Urothelium cell line (cell line): ENCODE data around the gene JAM3.

ENCODE experiments used
- DNase-seq: peaks from one replicate; pipeline ENCODE4 v3.0.0; 2011; ENCODE audit warnings: low spot score, mixed read lengths
- FAIRE-seq: peaks from 2 replicates; lab custom pipeline; 2011; peaks lifted over from hg19 to GRCh38; lab: Jason Lieb, UNC

The JAM3 gene

DNA sequence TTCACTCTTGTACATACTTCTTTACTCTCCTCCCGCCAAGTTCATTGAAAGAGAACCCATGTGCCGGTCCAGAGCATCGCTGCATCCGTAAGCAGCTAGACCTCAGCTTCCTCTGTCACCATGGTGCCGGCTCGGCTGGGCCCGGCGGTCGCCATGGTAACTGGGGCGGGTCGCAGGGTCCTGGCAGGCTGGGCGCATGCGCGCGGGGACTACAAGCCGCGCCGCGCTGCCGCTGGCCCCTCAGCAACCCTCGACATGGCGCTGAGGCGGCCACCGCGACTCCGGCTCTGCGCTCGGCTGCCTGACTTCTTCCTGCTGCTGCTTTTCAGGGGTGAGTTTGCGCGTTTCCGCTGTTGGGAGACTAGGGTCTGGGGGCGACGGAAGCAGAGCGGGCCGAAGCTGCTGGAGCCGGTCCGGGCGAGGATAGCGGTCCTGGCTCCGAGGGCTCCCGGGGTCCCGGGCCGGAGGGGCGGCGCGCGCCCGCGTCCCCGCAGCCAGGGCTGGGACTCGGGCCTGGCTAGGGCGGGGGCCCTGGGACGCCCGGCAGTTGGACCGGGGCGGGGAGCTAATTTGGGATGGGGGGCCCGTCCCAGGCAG lies at the start of gene JAM3:
TSS of gene JAM3 (plus strand) at position 244 of the 597 bp plus-strand sequence. CDS start at position 256, 12 bp downstream.
- peak; percentile 98 for DNase-seq
- peak; percentile 9 for FAIRE-seq

- DNase-seq (no peak), FAIRE-seq (no peak)
Observed at GRCh38 chr11:134019500-134019899, 49.4 kb upstream of the JAM3 start.

DNA sequence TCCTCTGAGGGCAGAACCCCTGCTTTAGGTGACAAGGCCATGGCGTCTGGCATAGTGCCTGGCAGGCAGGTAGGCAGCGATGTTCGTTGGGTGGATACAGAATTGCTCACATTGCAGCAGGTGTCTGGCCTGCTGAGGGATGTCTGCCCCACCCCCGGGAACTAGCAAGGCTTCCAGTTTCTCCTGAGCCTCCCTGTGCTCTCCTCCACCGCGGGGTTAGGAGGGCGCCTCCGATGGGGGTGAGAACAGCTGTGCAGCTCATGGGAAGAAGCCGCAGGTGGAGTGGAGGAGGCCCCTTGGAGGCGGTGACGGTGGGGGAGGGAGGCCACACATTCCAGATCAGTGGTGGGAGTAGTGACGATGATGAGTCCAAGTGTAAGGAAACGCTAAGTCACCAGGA lies 48.3 kb upstream of the JAM3 start:
- no peak for DNase-seq
- FAIRE-seq = no peak

GRCh38 chr11:134021326-134021725 lies 47.5 kb upstream of the JAM3 start:
- DNase-seq (no peak), FAIRE-seq (no peak)

GRCh38 chr11:134022748-134023147 lies 46.1 kb upstream of the JAM3 start:
- FAIRE-seq (no peak), DNase-seq (no peak)

DNA sequence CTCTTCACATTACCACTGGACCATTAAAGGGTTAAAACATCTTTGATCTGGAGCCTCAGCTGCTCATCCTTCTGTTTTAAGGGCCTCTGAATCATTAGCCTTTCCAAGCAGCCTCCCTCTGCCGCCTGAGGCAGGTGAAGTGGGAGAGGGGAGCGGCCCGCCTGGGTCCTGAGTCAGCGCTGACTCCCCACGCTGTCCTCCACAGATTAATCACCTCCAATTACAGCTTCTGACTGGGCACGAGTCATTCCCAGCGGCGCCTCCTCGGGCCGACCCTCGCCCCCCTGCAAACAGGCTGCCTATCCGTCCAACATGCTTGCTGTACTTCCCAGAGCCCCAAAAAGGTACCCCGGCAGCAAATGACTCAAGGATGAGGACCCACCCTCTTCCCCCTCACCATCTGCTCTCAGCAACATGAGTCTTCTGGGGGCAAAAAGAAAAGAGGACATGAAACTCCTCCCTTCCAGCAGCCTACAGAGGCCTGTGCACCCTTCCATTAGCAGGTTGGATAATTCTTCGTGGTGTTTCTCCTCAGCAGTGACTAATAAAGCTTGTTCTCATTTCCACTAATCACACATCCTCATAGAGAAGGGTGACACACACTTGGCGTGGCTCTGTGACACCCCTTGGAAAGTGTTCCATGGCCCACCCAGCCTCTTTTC lies 44.3 kb upstream of the JAM3 start:
- DNase-seq (peak; percentile 29), FAIRE-seq (no peak)

GRCh38 chr11:134025082-134025429 lies 43.8 kb upstream of the JAM3 start:
- DNase-seq = no peak
- FAIRE-seq = no peak

DNA sequence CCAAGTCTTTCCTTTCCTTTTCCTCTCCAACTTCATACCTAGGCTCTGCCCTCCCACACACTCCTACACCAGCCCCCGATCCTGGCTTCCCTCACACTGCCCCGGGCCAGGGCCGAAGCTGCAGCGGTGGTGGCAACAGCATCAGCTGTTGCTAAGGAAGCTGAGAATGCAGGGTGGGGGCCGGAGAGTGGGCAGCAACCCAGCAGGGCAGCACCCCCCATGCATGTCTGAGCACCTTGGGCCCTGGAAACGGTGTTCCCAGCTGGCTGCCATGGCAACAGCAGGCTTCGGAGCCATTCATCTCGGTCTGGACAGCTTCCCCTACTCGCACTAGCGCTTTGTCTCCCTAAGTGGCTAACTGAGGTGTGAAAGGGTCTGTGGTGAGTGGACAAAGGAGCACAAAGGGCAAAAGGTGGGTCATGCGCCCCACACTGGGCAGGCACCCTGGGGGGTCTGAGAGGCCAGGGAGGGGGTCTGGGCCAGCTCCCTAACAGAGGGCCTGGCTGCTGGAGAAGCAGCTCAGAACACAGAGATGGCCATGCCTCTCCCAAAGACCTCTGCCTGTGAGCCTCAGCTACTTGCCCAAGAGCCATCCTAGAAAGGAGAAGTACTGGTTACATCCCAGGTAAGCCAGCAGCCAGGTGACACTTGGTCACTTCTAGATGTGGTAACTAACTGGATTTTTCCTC lies 42.1 kb upstream of the JAM3 start:
- FAIRE-seq = no peak

GRCh38 chr11:134027671-134028070 lies 41.2 kb upstream of the JAM3 start:
- no peak for DNase-seq
- no peak for FAIRE-seq

More for the DNA sequence above, 42.1 kb upstream of the JAM3 start:
- no peak for DNase-seq

- DNase-seq (no peak), FAIRE-seq (no peak)
Observed at GRCh38 chr11:134028368-134028920, 40.4 kb upstream of the JAM3 start.

- DNase-seq = no peak
- FAIRE-seq = no peak
Observed at GRCh38 chr11:134030853-134031252, 38.0 kb upstream of the JAM3 start.

GRCh38 chr11:134032043-134032442 lies 36.8 kb upstream of the JAM3 start:
- no peak for DNase-seq
- no peak for FAIRE-seq

GRCh38 chr11:134032501-134033091 lies 36.3 kb upstream of the JAM3 start:
- DNase-seq = no peak
- no peak for FAIRE-seq

DNA sequence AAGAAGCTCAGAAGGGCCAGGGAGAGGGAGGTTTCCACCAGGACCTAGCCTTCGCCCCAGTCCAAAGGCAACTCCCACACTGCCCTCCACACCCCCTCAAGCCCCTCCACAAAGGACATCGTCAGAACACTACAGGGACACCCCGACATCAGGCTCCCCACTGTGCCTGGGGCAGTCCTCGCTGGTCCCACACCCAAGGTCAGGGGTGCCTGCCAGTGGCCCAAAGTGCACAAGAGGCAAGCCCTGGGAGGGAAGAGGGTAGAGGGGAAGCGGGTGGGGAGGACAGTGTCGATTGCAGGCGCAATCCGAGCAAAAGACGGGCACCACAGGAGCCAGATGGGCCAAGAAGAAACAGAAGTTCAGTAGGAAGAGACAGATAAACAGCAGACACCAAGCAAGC lies 35.6 kb upstream of the JAM3 start:
- FAIRE-seq (no peak), DNase-seq (no peak)

DNA sequence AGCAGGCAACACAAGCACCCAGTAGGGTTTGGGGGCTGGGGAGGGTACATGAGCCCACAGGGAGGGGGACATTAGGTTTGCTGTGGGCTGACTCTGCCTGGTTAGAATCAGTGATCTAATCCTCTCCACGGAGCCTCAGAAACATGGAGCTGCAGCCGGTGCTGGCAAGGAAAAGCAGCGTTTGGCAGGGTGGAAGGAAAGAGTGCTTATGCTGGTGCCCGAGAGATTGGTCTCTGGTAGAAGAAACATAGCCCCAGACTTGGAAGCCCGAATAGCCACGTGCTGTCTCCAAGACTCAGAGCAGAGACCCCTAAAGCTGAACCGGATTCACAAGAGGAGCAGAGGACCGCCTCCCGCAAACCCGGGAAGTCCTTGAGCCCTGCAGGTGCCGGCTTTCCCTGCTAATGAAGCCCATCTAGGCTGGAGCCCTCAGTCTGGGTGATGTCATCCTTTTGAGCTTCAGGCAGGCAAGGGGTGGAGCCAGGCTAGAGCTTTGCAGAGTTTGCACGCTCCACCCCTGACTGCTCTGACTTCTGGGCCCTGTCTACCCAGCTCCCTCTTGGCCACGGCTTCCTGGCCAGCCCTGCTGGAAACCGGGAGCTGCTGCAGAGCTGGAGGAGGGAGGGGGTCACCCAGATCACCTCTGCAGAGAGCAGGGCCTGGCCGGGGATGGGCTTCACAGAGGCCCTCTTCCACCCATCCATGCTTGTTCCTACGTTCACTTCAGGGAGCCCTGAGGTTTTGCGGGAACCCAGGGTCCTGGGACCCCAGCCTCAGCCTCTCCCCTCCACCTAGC lies 35.0 kb upstream of the JAM3 start:
- DNase-seq (peak; percentile 76), FAIRE-seq (no peak)

GRCh38 chr11:134034496-134035381 lies 34.1 kb upstream of the JAM3 start:
- DNase-seq = no peak
- FAIRE-seq = no peak

GRCh38 chr11:134036492-134037045 lies 32.3 kb upstream of the JAM3 start:
- DNase-seq (no peak), FAIRE-seq (no peak)

- FAIRE-seq = no peak
- DNase-seq = peak; percentile 56
Observed at GRCh38 chr11:134037046-134037908, 31.6 kb upstream of the JAM3 start.
